NCI-H2081 treated with DMSO at 0.1 percent for 48 hours (cell line): ENCODE data around the gene MMRN1.
A peak's percentile ranks its signal among the peaks of the same experiment; 100 is the strongest.

Experiments used
- DNase-seq: peaks from one replicate; lab custom pipeline; 2025; lab: John Stamatoyannopoulos, UW

Gene MMRN1, protein sequence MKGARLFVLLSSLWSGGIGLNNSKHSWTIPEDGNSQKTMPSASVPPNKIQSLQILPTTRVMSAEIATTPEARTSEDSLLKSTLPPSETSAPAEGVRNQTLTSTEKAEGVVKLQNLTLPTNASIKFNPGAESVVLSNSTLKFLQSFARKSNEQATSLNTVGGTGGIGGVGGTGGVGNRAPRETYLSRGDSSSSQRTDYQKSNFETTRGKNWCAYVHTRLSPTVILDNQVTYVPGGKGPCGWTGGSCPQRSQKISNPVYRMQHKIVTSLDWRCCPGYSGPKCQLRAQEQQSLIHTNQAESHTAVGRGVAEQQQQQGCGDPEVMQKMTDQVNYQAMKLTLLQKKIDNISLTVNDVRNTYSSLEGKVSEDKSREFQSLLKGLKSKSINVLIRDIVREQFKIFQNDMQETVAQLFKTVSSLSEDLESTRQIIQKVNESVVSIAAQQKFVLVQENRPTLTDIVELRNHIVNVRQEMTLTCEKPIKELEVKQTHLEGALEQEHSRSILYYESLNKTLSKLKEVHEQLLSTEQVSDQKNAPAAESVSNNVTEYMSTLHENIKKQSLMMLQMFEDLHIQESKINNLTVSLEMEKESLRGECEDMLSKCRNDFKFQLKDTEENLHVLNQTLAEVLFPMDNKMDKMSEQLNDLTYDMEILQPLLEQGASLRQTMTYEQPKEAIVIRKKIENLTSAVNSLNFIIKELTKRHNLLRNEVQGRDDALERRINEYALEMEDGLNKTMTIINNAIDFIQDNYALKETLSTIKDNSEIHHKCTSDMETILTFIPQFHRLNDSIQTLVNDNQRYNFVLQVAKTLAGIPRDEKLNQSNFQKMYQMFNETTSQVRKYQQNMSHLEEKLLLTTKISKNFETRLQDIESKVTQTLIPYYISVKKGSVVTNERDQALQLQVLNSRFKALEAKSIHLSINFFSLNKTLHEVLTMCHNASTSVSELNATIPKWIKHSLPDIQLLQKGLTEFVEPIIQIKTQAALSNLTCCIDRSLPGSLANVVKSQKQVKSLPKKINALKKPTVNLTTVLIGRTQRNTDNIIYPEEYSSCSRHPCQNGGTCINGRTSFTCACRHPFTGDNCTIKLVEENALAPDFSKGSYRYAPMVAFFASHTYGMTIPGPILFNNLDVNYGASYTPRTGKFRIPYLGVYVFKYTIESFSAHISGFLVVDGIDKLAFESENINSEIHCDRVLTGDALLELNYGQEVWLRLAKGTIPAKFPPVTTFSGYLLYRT

DNA sequence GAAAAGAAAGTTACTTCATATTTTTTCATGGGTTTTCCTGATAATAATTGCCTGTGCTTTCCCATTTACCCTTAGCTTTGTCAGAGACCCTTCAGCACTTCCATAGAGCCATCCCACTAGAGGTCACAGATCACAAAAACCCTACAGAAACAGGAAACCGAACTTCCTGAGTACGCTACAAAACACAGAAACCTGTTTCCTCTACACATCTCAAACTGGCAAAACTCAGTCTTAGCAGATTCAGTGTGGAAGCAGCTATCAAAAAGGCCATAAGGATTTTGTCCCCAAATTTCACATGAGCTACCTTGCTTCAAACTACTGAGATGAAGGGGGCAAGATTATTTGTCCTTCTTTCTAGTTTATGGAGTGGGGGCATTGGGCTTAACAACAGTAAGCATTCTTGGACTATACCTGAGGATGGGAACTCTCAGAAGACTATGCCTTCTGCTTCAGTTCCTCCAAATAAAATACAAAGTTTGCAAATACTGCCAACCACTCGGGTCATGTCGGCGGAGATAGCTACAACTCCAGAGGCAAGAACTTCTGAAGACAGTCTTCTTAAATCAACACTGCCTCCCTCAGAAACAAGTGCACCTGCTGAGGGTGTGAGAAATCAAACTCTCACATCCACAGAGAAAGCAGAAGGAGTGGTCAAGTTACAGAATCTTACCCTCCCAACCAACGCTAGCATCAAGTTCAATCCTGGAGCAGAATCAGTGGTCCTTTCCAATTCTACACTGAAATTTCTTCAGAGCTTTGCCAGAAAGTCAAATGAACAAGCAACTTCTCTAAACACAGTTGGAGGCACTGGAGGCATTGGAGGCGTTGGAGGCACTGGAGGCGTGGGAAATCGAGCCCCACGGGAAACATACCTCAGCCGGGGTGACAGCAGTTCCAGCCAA is at the start of gene MMRN1:
Gene MMRN1 (plus strand): TSS at position 206 of the 902 bp plus-strand sequence. CDS start 118 bp downstream, at position 324.
- no peak for DNase-seq

DNA sequence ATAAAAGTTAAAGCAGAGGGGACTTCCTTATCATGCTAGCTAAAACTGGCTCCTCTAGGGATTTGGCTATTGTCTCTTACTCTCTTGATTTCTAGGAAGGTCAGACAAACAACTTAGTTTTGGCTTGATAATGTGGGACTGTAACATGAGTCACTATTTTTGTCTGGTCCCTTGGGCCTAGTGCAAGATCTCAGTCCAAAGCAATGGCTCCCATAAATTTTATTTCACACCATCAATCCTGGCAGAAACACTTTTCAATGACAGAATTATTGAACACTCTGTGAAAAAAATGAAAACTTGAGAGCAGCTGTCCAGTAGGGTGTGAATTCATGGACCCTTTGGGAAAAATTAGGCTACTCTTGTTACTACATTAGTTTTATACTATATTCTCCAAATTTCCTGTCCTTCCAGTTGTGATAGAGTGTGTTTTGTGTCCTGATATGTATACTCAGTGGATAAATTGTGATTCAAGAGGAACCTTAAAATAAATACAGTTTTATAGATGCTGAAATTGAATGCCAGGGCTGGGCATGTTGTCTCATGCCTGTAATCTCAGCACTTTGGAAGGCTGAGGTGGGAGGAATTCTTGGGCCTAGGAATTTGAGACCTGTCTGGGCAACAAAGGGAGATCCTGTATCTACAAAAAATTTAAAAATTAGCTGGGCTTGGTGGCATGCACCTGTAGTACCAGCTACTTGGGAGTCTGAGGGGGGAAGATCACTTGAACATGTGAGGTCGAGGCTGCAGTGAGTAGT is 46.9 kb upstream of the MMRN1 start:
- no peak for DNase-seq

- DNase-seq: no peak
Measured at GRCh38 chr4:89855236-89855635, 39.4 kb upstream of the MMRN1 start.

- no peak for DNase-seq
Measured at GRCh38 chr4:89860971-89861370, 33.7 kb upstream of the MMRN1 start.

- DNase-seq: no peak
Measured at GRCh38 chr4:89863533-89863932, 31.1 kb upstream of the MMRN1 start.

DNA sequence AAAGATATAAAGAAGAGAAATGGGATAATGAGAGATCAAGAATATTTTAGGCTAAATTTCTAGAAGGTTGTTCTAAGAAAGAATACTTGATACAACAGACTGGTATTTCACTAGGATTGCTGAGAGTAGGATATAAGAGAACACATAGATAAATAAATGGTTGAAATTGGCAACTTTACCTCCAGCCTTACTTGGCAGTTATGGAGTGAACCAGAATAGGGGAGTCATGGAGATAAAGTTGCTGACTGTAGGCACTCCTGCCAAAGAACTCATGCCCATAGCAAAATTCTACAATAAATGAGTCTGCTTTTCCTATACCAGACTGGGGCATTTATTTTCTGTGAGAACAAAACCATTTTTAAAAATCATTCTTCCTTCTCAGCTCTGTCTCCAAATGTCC is 26.4 kb upstream of the MMRN1 start:
- DNase-seq: no peak

DNA sequence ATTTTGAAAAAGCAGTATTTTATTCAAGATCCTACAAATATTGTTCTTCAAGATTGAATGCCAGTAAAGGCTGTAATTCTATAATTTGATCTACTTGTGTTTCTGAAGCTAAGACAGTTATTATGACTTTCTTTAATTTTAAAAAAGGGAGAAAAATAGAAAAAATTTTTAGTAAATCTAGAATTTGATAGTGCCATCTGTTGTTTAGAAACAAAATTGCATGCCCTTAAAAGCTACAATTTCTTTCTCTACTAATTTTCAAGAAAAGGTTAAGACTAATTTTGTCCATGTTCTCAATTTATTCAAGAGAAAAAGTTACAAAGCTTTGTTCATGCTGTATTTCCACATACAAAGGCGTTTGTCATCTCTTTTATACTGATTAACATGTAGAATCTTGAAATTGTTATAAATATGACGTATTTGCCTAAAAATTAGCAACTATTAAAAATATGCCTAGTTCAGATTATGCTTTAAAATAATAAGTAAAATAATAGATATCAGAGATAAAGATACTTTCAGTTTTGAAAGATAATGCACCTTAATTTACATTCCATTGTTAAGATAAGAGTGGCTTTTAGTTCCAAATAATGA is 25.6 kb upstream of the MMRN1 start:
- no peak for DNase-seq

GRCh38 chr4:89871211-89871610 is 23.4 kb upstream of the MMRN1 start:
- no peak for DNase-seq

DNA sequence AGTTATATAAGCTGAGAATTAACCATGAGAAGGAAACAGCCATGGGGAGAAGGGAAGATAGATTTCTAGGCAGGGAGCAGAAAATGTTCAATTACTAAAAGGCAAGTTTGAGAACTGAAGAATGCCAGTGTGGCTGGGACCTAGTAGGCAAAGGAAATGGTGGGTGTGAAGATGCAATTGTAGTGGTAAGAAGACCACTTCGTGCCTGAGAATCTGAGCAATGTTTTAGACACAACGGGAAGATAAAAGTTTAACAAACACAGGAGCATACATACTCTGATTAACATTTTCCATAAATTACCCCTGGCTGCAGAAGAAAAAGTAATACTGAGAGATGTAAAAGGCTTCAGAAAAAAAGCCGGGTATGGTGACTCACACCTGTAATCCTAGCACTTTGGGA is 18.1 kb upstream of the MMRN1 start:
- DNase-seq: no peak

- no peak for DNase-seq
Measured at GRCh38 chr4:89878611-89879010, 16.0 kb upstream of the MMRN1 start.

DNA sequence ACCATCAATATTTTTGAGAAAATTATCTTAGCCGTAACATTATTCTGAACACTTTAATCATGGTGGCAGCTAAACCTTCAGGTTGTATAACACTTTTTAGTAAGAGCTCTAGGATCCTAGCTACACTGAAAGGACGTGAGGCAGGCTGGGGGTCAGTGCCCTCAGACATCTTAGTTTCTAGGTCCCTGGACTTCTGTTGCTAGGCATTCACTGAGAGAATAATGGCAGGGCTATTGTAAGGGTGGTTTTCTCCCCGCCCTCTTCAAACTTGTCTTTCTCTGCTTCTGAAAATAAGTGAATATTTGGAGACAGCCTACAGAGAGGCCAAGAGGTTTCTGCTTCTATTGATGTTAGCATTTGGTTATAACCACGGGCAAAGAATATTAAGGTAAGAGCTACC is 15.4 kb upstream of the MMRN1 start:
- DNase-seq: no peak

DNA sequence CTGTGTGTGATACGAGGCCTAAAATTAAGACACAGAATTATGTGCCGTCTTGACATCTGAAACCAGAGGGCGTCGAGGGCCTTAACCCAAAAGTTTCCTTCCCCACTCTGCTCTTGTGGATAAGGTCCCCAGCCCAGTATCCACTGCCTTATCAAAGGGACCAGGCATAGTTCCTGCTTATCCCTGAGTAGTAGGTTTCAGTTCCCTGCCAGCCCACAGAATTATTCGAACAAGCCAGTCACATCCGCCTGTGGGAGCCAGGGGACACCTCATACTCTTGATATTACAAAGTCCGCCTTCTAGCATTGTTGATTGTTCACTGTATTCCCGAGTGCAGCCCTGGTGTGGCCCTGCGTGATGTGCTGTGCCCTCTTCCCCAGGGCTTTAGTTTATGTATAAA is 5.4 kb upstream of the MMRN1 start:
- DNase-seq: no peak

- no peak for DNase-seq
Measured at GRCh38 chr4:89897867-89898266, 3.2 kb downstream of the MMRN1 start.

GRCh38 chr4:89898304-89898716 is 3.7 kb downstream of the MMRN1 start:
- no peak for DNase-seq

GRCh38 chr4:89899152-89899551 is 4.5 kb downstream of the MMRN1 start:
- no peak for DNase-seq

- DNase-seq: no peak
Measured at GRCh38 chr4:89899854-89900253, 5.2 kb downstream of the MMRN1 start.

- peak; percentile 2 for DNase-seq
Measured at GRCh38 chr4:89901808-89902431, 7.3 kb downstream of the MMRN1 start.

GRCh38 chr4:89904524-89904923 is 9.9 kb downstream of the MMRN1 start:
- DNase-seq: no peak

DNA sequence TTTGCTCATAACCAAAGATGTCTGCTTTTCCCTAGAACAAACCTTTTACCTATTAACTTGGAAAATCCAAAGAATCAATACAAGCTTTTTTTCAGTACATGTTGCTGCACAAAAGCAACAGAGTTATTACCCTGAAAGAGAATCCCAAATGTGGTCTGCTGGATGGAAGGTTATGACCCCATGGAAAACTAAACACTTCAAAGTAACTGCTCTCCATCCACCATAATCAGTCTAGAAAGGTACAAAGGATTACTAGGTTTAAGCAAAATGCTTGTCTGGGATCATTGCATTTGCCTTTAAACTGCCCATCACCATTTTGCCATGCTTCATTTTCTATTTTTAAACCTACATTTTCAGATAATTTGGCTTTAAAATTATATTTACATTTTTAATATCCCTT is 11.7 kb downstream of the MMRN1 start:
- DNase-seq: no peak
